ENCODE data around the gene KCNK4. TPM values are rescaled to one million over a fixed set of nuclear protein-coding genes. Genes with fewer than 3 reads are reported as not detected.
A peak's percentile ranks its signal among the peaks of the same experiment; 100 is the strongest.
"Not testable (repeated sequence)": the region's sequence is repeated elsewhere in the genome, so short reads cannot be mapped to it uniquely, and the experiment has no call there.

The KCNK4 gene
- total and polyA plus RNA-seq, 8 donors = not detected

GRCh38 chr11:64244966-64245365 lies 46.1 kb upstream of the KCNK4 start:
- 15 to 30% (median 24%) methylated on average over 2 to 6 of the region's 6 CpGs for WGBS, 5 donors
- peak overlapping the region; percentile 69 to 85 (median 74) for H3K4me3 ChIP-seq
- H3K9me3 ChIP-seq = no peaks in the 10 kb centered on the region
- H3K27me3 ChIP-seq = no peaks in the 10 kb centered on the region
- peaks cover 33 to 66% (median 60%) of the 10 kb centered on the region in 4 donors for H3K4me1 ChIP-seq
- H3K36me3 ChIP-seq = peaks cover 14 to 18% (median 15%) of the 10 kb centered on the region in 4 donors
- peak overlapping the region; percentile 76 to 93 (median 86) for H3K27ac ChIP-seq
- DNase-seq = no peak
- intact Hi-C loops (cut with DNase I; ENCODE audit: low total_unique reads) = no loop called here
- no peak for TF ChIP-seq EP300 (IDR thresholded peaks at IDR 0.05)

GRCh38 chr11:64245401-64245796 lies 45.7 kb upstream of the KCNK4 start:
- Histone ChIP-seq H3K9me3 (no peaks in the 10 kb centered on the region), H3K4me1 (peaks cover 28 to 63% (median 57%) of the 10 kb centered on the region in 4 donors), H3K27ac (peak overlapping the region; percentile 76 to 93 (median 86)), H3K27me3 (no peaks in the 10 kb centered on the region), H3K36me3 (peaks cover 14 to 18% (median 15%) of the 10 kb centered on the region in 4 donors), H3K4me3 (peak overlapping the region; percentile 69 to 85 (median 74))
- intact Hi-C loops (cut with DNase I; ENCODE audit: low total_unique reads) = no loop called here
- 0 to 4% (median 2%) methylated on average over 2 to 6 of the region's 6 CpGs for WGBS, 5 donors
- TF ChIP-seq POLR2AphosphoS5 (IDR thresholded peaks at IDR 0.05) (no peak), CTCF (IDR thresholded peaks at IDR 0.05) (no peak), POLR2A (IDR thresholded peaks at IDR 0.05) (no peak), EP300 (IDR thresholded peaks at IDR 0.05) (no peak)
- DNase-seq = peak in 1 of 2 donors; percentile 66

- H3K27ac ChIP-seq = peak overlapping the region; percentile 76 to 93 (median 86)
- peaks cover 14 to 18% (median 15%) of the 10 kb centered on the region in 4 donors for H3K36me3 ChIP-seq
- H3K4me1 ChIP-seq = peaks cover 32 to 67% (median 61%) of the 10 kb centered on the region in 4 donors
- WGBS, 5 donors = 0 to 4% (median 1%) methylated on average over 32 to 46 of the region's 46 CpGs
- H3K27me3 ChIP-seq = no peaks in the 10 kb centered on the region
- TF ChIP-seq CTCF (IDR thresholded peaks at IDR 0.05) = no peak
- TF ChIP-seq POLR2AphosphoS5 (IDR thresholded peaks at IDR 0.05) = peak in 2 of 3 donors; percentile 53 to 62
- no peak for TF ChIP-seq EP300 (IDR thresholded peaks at IDR 0.05)
- TF ChIP-seq POLR2A (IDR thresholded peaks at IDR 0.05) = no peak
- no peaks in the 10 kb centered on the region for H3K9me3 ChIP-seq
- intact Hi-C loops (cut with DNase I; ENCODE audit: low total_unique reads) = no loop called here
- peak; percentile 70 to 92 for DNase-seq
- peak overlapping the region; percentile 69 to 85 (median 74) for H3K4me3 ChIP-seq
Measured at GRCh38 chr11:64245797-64246620, 45.1 kb upstream of the KCNK4 start.

GRCh38 chr11:64246621-64246870 lies 44.6 kb upstream of the KCNK4 start:
- peaks cover 33 to 69% (median 64%) of the 10 kb centered on the region in 4 donors for H3K4me1 ChIP-seq
- intact Hi-C loops (cut with DNase I; ENCODE audit: low total_unique reads); H3K9me3 ChIP-seq; H3K27me3 ChIP-seq; DNase-seq: not testable (repeated sequence)
- H3K36me3 ChIP-seq = peaks cover 14 to 18% (median 15%) of the 10 kb centered on the region in 4 donors
- WGBS, 5 donors = 0 to 6% (median 0%) methylated on average over 3 to 34 of the region's 43 CpGs; no CpG with 5 or more reads in 1 of the 5 donors
- peak overlapping the region; percentile 69 to 85 (median 74) for H3K4me3 ChIP-seq
- peak overlapping the region; percentile 76 to 93 (median 86) for H3K27ac ChIP-seq

- peak within 1 kb of the TSS; percentile 69 to 85 (median 74) for H3K4me3 ChIP-seq
- no peaks in the 10 kb centered on the region for H3K9me3 ChIP-seq
- intact Hi-C loops (cut with DNase I; ENCODE audit: low total_unique reads) = no loop called here
- peak within 1 kb of the TSS; percentile 76 to 93 (median 86) for H3K27ac ChIP-seq
- WGBS, 5 donors = 0 to 1% (median 1%) methylated on average over 18 to 74 of the region's 74 CpGs
- peaks cover 36 to 71% (median 65%) of the 10 kb centered on the region in 4 donors for H3K4me1 ChIP-seq
- peak in 1 of 7 experiments; percentile 35 for TF ChIP-seq CTCF (IDR thresholded peaks at IDR 0.05)
- peak; percentile 20 to 70 (median 44) for TF ChIP-seq POLR2AphosphoS5 (IDR thresholded peaks at IDR 0.05)
- no peak for TF ChIP-seq POLR2A (IDR thresholded peaks at IDR 0.05)
- TF ChIP-seq EP300 (IDR thresholded peaks at IDR 0.05) = no peak
- peaks cover 14 to 18% (median 15%) of the 10 kb centered on the region in 4 donors for H3K36me3 ChIP-seq
- DNase-seq = peak; percentile 89 to 96
- H3K27me3 ChIP-seq = no peaks in the 10 kb centered on the region
Measured at GRCh38 chr11:64246871-64247728, 44.0 kb upstream of the KCNK4 start, which contains the start of gene PPP1R14B. Gene PPP1R14B (minus strand): TSS chr11:64246943. CDS start chr11:64246673, 270 bp downstream.
